ENCODE results near the gene CCT2.

DNA sequence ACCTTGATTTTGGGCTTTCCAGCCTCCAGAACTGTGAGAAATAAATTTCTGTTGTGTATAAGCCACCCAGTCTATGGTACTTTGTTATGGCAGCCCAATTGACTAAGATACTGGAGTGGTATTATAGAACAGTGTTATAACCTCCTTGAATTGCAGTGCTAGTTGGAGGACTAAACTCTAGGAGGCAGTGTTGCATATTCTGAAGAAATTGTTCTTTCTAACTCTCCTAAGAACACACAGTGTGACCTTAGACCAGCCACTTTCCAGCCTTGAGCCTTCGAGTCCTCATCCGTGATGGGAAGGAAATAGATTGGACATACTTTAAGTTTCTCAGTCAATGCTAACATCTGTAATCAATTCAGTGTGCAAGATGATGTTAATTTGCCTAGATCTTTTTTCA is 47.8 kb downstream of the CCT2 start:
- no peak for TF ChIP-seq POLR2A (IDR thresholded peaks at IDR 0.05)
- TF ChIP-seq, protein P1, sequence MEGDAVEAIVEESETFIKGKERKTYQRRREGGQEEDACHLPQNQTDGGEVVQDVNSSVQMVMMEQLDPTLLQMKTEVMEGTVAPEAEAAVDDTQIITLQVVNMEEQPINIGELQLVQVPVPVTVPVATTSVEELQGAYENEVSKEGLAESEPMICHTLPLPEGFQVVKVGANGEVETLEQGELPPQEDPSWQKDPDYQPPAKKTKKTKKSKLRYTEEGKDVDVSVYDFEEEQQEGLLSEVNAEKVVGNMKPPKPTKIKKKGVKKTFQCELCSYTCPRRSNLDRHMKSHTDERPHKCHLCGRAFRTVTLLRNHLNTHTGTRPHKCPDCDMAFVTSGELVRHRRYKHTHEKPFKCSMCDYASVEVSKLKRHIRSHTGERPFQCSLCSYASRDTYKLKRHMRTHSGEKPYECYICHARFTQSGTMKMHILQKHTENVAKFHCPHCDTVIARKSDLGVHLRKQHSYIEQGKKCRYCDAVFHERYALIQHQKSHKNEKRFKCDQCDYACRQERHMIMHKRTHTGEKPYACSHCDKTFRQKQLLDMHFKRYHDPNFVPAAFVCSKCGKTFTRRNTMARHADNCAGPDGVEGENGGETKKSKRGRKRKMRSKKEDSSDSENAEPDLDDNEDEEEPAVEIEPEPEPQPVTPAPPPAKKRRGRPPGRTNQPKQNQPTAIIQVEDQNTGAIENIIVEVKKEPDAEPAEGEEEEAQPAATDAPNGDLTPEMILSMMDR (IDR thresholded peaks at IDR 0.05 in 4 of 5, conservative IDR thresholded peaks at IDR 0.05 in 1 of 5), result peak in 1 of 5 experiments; percentile 40
